ENCODE results near the gene ITPR1.

DNA sequence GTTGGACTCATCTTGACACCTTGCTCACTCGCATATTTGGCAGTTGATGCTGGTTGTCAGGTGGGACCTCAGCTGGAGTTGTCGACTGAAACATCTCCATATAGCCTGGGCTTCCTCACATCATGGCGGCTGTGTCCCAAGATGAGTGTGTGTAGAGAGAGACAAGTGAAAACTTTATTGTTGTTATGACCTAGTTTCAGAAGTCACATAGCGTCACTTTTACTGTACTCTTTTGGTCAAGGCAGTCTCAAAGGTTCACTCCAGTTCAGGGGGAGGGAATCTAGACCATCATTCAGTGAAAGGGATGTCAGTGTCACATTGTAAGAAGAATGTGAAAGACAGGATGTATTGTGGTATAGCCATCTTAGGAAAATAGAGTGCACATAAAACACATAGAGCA is 214.2 kb downstream of the ITPR1 start:
- no peak for TF ChIP-seq POLR2A (IDR thresholded peaks at IDR 0.05)
- TF ChIP-seq, protein P1, sequence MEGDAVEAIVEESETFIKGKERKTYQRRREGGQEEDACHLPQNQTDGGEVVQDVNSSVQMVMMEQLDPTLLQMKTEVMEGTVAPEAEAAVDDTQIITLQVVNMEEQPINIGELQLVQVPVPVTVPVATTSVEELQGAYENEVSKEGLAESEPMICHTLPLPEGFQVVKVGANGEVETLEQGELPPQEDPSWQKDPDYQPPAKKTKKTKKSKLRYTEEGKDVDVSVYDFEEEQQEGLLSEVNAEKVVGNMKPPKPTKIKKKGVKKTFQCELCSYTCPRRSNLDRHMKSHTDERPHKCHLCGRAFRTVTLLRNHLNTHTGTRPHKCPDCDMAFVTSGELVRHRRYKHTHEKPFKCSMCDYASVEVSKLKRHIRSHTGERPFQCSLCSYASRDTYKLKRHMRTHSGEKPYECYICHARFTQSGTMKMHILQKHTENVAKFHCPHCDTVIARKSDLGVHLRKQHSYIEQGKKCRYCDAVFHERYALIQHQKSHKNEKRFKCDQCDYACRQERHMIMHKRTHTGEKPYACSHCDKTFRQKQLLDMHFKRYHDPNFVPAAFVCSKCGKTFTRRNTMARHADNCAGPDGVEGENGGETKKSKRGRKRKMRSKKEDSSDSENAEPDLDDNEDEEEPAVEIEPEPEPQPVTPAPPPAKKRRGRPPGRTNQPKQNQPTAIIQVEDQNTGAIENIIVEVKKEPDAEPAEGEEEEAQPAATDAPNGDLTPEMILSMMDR (IDR thresholded peaks at IDR 0.05), result no peak
